GM20000 (cell line): ENCODE data around the gene PRR33.

Experiments used
- DNase-seq: peaks from one replicate; pipeline ENCODE4 v3.0.0; 2012; ENCODE audit warnings: low spot score
- TF ChIP-seq, protein P1 (sequence below): IDR thresholded peaks from 2 replicates; pipeline ENCODE4 v1.5.1; 2012; ENCODE audit warnings: mild to moderate bottlenecking, control low read depth; ENCODE audit errors: extremely low read depth, missing control alignments

Gene PRR33

DNA sequence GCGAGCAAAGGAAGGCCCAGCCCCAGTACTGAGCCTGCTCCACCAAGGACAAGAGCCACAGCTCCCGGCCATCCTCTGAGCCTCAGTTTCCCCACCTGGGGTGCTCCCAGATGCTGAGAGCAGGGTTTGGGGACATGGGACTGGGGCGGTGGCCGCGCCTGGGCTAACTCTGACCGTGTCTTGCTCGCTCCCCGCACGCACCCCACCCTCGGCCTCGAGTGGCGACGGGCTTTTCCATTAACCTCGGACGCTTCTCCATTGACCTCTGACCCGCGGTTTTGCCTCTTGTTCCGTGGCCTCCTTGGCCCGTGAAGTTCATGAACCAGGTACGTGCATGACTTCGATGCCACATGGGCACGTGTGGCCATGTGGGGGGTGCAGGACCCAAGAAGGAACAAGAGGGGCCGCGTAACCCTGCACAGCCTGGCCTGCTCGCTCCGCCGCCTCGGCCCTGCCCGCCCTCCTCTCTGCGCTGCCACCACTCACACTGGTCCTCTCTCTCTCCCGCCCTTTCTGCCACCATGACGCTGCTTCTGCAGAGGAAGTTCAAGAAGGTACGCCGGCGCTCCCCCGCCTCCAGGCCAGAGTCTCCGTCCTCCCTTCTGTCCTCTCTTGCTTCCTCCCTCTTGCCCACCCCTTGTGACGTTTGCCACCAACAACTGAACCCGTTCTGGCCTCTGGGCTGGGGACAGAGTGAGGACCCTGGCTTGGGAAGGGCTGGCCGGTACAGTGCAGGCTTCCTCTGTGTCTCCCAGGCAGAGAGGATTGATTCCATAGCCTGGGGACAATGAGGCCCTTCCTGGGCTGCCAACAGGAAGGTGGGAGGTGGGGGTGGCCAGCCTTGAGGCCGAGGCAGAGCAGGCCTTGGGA is 34.7 kb upstream of the PRR33 start:
- TF ChIP-seq, protein P1, sequence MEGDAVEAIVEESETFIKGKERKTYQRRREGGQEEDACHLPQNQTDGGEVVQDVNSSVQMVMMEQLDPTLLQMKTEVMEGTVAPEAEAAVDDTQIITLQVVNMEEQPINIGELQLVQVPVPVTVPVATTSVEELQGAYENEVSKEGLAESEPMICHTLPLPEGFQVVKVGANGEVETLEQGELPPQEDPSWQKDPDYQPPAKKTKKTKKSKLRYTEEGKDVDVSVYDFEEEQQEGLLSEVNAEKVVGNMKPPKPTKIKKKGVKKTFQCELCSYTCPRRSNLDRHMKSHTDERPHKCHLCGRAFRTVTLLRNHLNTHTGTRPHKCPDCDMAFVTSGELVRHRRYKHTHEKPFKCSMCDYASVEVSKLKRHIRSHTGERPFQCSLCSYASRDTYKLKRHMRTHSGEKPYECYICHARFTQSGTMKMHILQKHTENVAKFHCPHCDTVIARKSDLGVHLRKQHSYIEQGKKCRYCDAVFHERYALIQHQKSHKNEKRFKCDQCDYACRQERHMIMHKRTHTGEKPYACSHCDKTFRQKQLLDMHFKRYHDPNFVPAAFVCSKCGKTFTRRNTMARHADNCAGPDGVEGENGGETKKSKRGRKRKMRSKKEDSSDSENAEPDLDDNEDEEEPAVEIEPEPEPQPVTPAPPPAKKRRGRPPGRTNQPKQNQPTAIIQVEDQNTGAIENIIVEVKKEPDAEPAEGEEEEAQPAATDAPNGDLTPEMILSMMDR: no peak
- no peak for DNase-seq

DNA sequence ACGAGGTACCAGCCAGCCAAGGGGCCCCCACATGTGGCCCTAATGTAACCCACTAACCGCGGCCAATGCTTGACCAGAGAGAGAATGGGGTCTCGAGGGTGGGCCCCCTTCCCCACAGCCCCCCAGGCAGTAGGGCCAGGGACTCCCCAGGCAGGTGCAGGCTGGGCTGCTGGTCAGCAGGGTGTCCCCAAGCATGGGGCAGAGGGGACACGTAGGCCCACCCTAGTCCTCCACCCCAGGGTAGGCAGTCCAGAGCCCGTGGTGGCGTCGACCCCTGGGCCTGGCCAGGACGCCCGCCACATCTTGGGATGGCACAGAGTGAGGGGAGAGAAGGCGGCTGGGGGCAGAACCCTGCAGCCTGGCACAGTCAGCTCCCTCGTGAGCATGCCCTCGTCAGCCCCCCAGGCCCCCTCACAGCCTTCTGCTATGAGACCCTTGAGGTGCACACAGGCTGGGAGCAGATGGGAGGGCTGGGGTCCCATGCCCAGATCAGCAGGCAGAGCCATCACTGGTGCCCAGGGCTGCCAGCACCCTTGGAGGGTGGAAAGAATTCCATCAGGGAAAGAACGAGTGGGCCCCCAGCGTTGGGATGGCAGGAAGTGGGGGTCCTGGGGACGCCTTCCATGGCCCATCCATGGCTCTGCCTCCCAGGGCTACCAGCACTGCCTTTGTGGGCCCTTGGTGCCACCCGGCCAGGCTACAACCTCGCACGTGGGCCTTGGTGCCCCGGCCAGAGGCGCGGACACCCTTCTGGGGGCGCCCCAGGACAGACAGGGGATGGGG is 33.9 kb upstream of the PRR33 start:
- TF ChIP-seq, protein P1: no peak
- DNase-seq: peak; percentile 17

DNA sequence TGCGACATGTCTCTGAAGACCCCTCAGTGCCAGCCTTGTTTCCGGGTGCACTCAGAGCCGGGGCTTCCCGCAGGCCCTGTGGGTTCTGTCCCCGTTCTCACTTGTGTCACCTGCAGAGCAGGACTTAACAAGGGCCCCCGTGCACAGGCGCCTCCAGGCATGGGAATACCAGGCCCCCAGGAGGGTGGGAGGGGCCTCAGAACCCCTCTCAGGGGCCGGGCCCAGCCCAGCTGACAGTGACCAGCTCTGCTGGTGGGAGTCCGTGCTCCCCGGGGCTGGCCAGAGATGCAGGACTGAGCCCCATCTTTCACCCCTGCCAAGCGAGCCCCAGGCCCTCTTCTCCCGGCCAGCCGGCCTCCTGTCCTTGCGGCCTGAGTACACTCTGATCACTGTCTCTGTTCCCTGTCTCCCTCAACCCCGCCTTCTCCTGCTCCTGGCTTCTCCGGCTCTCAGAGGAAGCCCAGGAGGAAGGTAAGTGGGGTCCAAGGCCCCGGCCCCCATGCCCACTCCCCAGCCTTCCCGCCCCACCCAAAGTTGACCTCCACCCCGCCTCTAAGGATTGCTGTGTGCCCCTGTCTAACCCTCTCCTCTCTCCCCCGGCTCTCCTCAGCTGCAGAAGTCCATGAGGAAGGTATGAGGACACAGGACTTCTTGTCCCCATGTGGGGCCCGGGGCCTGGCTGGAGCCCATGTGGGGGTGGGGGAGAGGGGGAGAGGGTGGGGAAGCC is 33.1 kb upstream of the PRR33 start:
- TF ChIP-seq, protein P1: no peak
- DNase-seq: peak; percentile 21

DNA sequence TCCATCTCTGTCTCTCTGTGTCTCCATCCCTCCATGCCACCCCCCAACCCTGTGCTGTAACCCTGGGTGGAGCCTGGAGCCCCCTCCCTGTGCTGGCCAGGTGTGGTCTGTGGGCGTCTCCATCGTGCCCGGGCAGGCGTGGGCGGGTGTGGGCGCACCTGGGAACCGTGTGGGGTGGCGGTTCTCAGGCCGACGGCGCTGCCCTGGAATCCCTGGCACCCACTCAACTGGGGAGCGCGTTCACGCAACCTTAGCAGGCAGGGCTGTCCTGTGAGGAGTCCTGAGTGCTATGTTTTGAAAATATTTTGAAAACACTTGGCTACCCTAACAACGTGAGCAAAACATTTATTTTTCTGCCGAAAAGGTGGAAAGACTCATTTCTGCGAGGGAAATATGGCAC is 32.5 kb upstream of the PRR33 start:
- TF ChIP-seq, protein P1: no peak
- no peak for DNase-seq

DNA sequence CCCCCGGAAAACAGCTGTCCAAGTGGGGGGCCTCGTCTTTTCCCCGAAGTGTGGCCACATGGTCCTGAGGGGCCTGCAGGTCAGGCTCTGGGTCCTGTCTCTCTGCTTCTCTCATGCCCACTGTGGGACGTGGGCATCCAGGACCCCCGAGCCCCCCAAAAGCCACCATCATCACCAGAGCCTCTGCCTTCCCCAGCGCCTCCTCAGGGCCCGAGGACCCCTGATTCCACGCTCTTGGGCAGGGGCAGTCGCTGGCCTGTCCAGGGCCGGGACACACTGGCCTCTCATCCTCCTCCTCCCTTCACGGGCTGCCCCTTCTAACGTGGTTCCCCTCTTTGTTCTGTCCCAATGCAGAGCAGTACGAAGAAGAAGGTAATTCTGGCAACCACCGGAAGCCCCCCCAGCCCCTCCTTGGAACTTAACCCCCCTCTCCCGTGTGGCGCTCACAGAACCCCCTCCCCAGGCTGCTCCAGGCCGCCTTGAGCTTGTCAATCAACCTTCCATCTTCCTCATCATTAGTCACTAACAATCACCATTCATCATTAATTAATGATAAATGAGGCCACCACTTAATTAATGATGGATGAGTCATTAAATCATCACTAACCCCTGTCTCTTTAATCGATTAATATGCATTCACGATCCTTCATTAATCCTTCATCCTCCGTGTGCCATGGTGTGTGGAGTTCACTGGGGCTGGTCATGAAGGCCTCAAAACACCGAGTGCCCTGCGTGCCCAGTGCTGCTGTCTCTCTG is 31.7 kb upstream of the PRR33 start:
- DNase-seq: peak; percentile 21
- TF ChIP-seq, protein P1: no peak

DNA sequence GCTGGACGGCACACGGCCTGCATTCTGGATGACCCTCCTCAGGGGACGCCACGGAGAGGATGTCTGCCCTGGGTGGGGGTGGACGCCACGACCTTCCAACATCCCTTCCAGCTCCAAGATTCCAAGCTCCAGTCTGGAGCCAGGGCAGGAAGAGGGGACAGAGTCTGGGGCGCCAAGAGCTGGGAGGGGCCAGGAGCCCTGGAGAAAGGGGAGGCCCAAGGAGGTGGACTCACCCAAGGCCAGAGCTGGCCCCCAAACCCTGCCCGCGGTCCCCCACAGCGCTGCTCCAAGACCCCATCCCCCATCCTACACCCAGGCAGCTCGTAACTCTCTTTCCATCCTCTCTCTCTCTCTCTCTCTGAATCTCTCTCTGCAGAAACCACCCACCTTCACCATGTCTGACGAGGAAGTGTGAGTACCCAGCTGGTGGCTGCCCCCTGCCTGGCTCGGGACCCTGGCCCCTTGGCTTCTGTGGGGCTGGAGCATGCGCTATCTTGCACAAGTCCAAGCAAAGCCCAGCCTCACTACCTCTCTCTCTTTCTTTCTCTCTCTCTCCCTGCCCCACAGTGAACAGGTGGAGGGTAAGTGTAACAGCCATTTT is 30.9 kb upstream of the PRR33 start:
- no peak for DNase-seq
- TF ChIP-seq, protein P1: no peak
